Prostate gland (tissue), 2 donors: Measurements from ENCODE around the gene ETV6. TPM values are rescaled to one million over a fixed set of nuclear protein-coding genes. Genes with fewer than 3 reads are reported as not detected.

Source experiments
- DNase-seq: peaks from one replicate; pipeline ENCODE4 v3.0.0-alpha.2; 2019; ENCODE audit warnings: low spot score
- H3K27ac ChIP-seq, 2 donors: fragments of 200-600 bp; sonication (generic); 2 replicates each; pipeline ENCODE4 v1.5.1; 2017 to 2019
- H3K27me3 ChIP-seq: fragments of 200-600 bp; sonication (generic); replicated peaks from 2 replicates; pipeline ENCODE4 v1.5.1; 2019; ENCODE audit not compliant: insufficient read depth
- H3K36me3 ChIP-seq, 2 donors: fragments of 200-600 bp; sonication (generic); 1 replicate in 1 of 2; 2 replicates in 1 of 2; pipeline versions ENCODE4 v1.5.1 to v1.8.1; 2017 to 2019
- H3K4me1 ChIP-seq: fragments of 200-600 bp; sonication (generic); replicated peaks from 2 replicates; pipeline ENCODE4 v1.5.1; 2019
- H3K4me3 ChIP-seq, 2 donors: fragments of 200-600 bp; sonication (generic); 2 replicates each; pipeline ENCODE4 v1.5.1; 2017 to 2019
- H3K9me3 ChIP-seq: fragments of 200-600 bp; sonication (generic); 2 replicates; pipeline ENCODE4 v1.5.1; 2017
- POLR2A ChIP-seq: fragments of 450-650 bp; IDR thresholded peaks from one replicate; pipeline ENCODE4 v1.6.1; 2016; ENCODE audit warnings: antibody characterized with exemption, mild to moderate bottlenecking
- POLR2AphosphoS5 ChIP-seq: sonication (generic); formaldehyde crosslinking; IDR thresholded peaks from one replicate; pipeline ENCODE4 v1.6.1; 2017; ENCODE audit warnings: antibody characterized with exemption
- WGBS: methylation state at CpG from one replicate; pipeline ENCODE4 v1.1.5; 2018; 5-methylcytosine and 5-hydroxymethylcytosine counted together
- intact Hi-C: fragments of 100-400 bp; cut with DNase I; formaldehyde crosslinking; loops from one replicate; pipeline ENCODE4 v1.14.2; 2022
- total RNA-seq, 2 donors: library from RNA; depleted of rRNA; stranded (reverse); fragments of >200 nt; gene quantifications; one replicate each; pipeline ENCODE4 v1.1.0, GENCODE V29; 2016
- TF ChIP-seq, protein P1 (sequence below), 4 experiments: fragments of 200-600 bp in 2 of 4; fragments of 450-650 bp in 2 of 4; sonication (generic) in 2 of 4; IDR thresholded peaks; 1 replicate in 3 of 4; 2 replicates in 1 of 4; pipeline ENCODE4 v1.5.1; 2016 to 2019; ENCODE audit warnings: antibody characterized with exemption in 4 of 4, mild to moderate bottlenecking in 2 of 4, moderate library complexity in 2 of 4

ETV6 gene
- total RNA-seq, 2 donors from 2014 or later, result 26.7 to 33.6 TPM

DNA sequence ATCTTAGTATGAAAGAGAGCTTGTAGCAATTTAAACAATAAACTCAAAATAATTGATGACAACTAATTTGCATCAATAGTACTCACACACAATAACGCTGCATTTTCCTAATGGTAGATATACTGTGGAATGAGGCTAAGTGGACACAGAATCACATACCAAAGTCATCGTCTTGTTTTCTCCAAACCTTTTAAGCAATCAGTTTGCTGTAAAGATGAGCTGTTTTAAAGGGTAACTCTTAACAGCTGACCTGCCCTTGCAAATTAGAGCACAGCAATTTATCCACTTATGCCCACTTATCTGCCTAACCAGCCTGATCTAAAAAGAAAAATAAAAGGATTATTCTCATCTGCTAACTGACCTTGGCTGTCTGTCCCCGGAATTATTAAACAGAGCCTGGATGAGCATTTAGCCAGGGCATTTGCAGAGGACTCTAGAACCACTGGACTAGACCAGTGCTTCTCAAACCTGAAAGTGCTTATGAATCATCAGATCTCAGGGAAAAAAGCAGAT, 247.0 kb downstream of the ETV6 start:
- 74% methylated on average over 3 of the region's 3 CpGs for WGBS
- no peak for DNase-seq
- no peaks in the 10 kb centered on the region for H3K4me1 ChIP-seq
- intact Hi-C loops, result loop anchor here (10.0 kb wide), 2 partner anchors 138 to 312 kb away; no protein-coding TSS in a partner anchor
- H3K4me3 ChIP-seq, result no peak overlapping the region
- H3K36me3 ChIP-seq, result no peaks in the 10 kb centered on the region
- TF ChIP-seq POLR2A (no peak), POLR2AphosphoS5 (no peak)
- TF ChIP-seq, protein P1, sequence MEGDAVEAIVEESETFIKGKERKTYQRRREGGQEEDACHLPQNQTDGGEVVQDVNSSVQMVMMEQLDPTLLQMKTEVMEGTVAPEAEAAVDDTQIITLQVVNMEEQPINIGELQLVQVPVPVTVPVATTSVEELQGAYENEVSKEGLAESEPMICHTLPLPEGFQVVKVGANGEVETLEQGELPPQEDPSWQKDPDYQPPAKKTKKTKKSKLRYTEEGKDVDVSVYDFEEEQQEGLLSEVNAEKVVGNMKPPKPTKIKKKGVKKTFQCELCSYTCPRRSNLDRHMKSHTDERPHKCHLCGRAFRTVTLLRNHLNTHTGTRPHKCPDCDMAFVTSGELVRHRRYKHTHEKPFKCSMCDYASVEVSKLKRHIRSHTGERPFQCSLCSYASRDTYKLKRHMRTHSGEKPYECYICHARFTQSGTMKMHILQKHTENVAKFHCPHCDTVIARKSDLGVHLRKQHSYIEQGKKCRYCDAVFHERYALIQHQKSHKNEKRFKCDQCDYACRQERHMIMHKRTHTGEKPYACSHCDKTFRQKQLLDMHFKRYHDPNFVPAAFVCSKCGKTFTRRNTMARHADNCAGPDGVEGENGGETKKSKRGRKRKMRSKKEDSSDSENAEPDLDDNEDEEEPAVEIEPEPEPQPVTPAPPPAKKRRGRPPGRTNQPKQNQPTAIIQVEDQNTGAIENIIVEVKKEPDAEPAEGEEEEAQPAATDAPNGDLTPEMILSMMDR (IDR thresholded peaks at IDR 0.05), result no peak
- H3K9me3 ChIP-seq, result no peaks in the 10 kb centered on the region
- no peaks in the 10 kb centered on the region for H3K27me3 ChIP-seq
- H3K27ac ChIP-seq, result no peak overlapping the region

DNA sequence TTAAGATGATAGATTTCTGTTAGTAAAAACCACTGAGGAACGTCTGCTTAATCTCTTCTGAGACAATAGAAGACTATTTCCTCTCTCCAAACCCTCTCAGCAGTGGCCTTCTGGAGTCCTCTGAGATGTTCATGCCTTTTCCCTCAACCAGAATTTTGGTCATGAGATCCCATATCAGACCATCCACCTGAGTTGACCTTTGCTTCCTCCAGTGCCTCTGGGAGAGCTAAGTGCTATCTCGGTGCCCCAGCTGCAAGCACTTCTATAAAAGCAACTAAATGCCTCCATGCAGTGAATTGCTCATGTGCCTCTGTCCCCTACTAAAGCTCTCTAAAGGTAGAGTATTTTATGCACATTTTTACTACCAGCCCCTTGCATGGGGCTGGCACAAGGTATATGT, 248.4 kb downstream of the ETV6 start:
- H3K27ac ChIP-seq, result no peak overlapping the region
- no peak for DNase-seq
- TF ChIP-seq POLR2AphosphoS5 (no peak), POLR2A (no peak)
- TF ChIP-seq, protein P1 (IDR thresholded peaks at IDR 0.05), result no peak
- H3K36me3 ChIP-seq, result no peaks in the 10 kb centered on the region
- 84% methylated on average over 2 of the region's 2 CpGs for WGBS
- no peaks in the 10 kb centered on the region for H3K9me3 ChIP-seq
- intact Hi-C loops, result loop anchor here (10.0 kb wide), 2 partner anchors 137 to 313 kb away; no protein-coding TSS in a partner anchor
- no peaks in the 10 kb centered on the region for H3K27me3 ChIP-seq
- no peak overlapping the region for H3K4me3 ChIP-seq
- H3K4me1 ChIP-seq, result no peaks in the 10 kb centered on the region

DNA sequence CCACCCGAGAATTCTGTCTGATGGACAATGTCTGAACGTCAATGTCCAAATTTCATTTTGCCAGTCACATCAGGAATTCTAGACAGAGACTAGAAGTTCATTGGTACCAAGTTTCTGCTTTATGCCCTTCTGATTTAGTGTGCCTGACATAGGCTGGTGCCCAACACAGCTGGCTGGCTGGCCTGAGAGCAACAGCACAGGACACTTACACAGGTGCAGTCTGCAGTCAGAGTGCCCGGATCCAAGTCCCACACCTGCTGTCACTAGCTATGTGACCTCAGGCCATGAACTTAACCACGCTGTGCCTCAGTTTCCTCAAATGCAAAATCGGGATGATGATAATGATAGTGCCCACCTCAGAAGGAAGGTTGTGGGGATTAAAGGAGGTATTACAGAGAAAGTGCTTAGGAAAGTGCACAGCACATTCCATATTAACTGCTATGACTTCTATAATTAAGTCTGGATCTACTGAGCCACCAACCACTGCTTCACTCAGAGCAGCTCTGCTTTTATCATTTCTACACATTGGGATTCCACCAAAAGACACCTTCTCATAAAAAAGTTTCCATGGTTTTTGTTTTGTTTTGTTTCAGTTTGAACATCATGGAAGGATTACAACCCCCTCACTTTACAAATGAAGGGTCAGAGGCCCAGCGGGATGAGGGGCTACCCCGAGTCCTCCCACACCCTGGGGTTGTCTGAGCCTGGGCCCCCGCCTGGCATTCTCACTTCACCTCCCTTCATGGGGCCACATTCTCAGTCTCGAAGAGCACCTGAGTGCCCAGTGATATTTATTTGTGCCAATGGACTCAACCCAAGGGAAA, 252.4 kb downstream of the ETV6 start:
- no peaks in the 10 kb centered on the region for H3K9me3 ChIP-seq
- H3K27ac ChIP-seq, result no peak overlapping the region
- H3K36me3 ChIP-seq, result no peaks in the 10 kb centered on the region
- intact Hi-C loops, result no loop called here
- DNase-seq, result no peak
- TF ChIP-seq, protein P1 (IDR thresholded peaks at IDR 0.05), result no peak
- TF ChIP-seq POLR2AphosphoS5 (no peak), POLR2A (no peak)
- no peaks in the 10 kb centered on the region for H3K27me3 ChIP-seq
- no peaks in the 10 kb centered on the region for H3K4me1 ChIP-seq
- WGBS, result 91% methylated on average over 9 of the region's 9 CpGs
- no peak overlapping the region for H3K4me3 ChIP-seq

DNA sequence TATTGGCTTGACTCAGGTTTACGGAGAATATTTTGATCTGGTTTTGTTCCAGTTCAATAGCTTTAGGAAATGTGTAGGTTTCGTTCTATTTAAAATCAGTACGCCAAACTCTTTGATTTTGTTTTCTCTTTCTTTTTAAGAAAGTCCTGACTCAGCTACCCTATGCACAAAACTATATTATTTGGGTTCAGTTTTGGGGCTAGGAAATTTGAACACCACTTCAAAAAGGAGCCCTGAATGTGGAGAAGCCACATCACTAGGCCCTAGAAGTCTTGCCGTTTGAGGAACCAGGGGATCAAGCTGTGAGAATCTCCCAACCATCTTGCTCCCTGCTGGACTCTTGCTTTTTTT, 253.0 kb downstream of the ETV6 start:
- TF ChIP-seq POLR2AphosphoS5, result no peak
- TF ChIP-seq POLR2A, result no peak
- TF ChIP-seq, protein P1 (IDR thresholded peaks at IDR 0.05), result no peak
- H3K36me3 ChIP-seq, result no peaks in the 10 kb centered on the region
- no peak for DNase-seq
- H3K4me3 ChIP-seq, result no peak overlapping the region
- no peaks in the 10 kb centered on the region for H3K4me1 ChIP-seq
- intact Hi-C loops, result no loop called here
- 86% methylated on average over 4 of the region's 4 CpGs for WGBS
- H3K27me3 ChIP-seq, result no peaks in the 10 kb centered on the region
- H3K27ac ChIP-seq, result no peak overlapping the region
- no peaks in the 10 kb centered on the region for H3K9me3 ChIP-seq

DNA sequence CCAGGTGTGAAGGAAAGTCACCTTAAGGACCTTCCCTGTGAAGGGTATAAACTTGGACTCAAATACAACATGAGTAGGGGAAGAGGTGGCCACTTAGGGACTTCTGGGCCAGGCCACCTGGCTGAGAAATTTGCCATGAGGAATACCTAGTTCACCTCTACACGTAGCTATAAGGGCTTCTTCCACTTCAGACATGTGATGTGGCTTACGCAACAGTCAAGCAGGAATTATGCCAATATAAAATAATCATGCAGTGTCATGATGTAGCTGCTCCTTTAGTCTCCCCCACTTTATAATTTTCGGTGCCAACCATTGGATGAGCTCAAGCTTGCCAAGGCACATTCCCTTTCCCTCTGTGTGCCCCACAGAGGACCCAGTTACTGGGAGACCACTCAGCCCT, 254.7 kb downstream of the ETV6 start:
- Histone ChIP-seq H3K4me1 (no peaks in the 10 kb centered on the region), H3K27ac (no peak overlapping the region), H3K4me3 (no peak overlapping the region), H3K27me3 (no peaks in the 10 kb centered on the region), H3K36me3 (no peaks in the 10 kb centered on the region), H3K9me3 (no peaks in the 10 kb centered on the region)
- intact Hi-C loops, result no loop called here
- 69% methylated on average over 3 of the region's 3 CpGs for WGBS
- DNase-seq, result no peak
- TF ChIP-seq POLR2A, result no peak
- TF ChIP-seq, protein P1 (IDR thresholded peaks at IDR 0.05), result no peak
- TF ChIP-seq POLR2AphosphoS5, result no peak
